ENCODE measurements around the gene CLEC4G. TPM values are rescaled to one million over a fixed set of nuclear protein-coding genes. Genes with fewer than 3 reads are reported as not detected.

CLEC4G gene
- total RNA-seq, 1 experiment from 2014 or later, result not detected

DNA sequence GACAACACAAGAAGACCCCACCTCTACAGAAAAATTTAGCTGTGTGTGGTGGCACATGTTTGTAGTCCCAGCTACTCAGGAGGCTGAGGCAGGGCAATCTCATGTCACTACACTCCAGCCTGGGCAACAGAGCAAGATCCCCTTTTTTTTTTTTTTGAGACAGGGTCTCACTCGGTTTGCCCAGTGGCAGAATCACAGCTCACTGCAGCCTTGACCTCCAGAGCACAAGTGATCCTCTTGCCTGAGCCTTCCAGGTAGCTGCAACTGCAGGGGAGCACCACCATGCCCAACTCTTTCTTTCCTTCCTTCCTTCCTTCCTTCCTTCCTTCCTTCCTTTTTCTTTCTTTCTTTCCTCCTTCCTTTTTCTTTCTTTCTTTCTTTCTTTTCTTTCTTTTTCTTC, 4.2 kb upstream of the CLEC4G start:
- Histone ChIP-seq H3K4me1 (ENCODE audit: insufficient read depth, low read length) (no peaks in the 10 kb centered on the region), H3K36me3 (ENCODE audit: low read depth, low read length) (no peaks in the 10 kb centered on the region), H3K9me2 (replicated peaks; ENCODE audit: low read length) (no peaks in the 10 kb centered on the region), H3K27ac (ENCODE audit: low read length) (no peak overlapping the region), H3K9me3 (ENCODE audit: low read length) (no peaks in the 10 kb centered on the region), H3K9ac (ENCODE audit: low read length) (no peak overlapping the region), H3K79me2 (ENCODE audit: low read length) (no peaks in the 10 kb centered on the region), H3K27me3 (ENCODE audit: low read length) (peaks cover 45% of the 10 kb centered on the region), H2AFZ (ENCODE audit: low read length) (no peak overlapping the region), H4K20me1 (ENCODE audit: low read length) (no peaks in the 10 kb centered on the region), H3K4me3 (ENCODE audit: low read length) (no peak overlapping the region), H3F3A (ENCODE audit: low read length, unreplicated experiment) (no peaks in the 10 kb centered on the region), H3K4me2 (ENCODE audit: low read length) (no peak overlapping the region)
- TF ChIP-seq EZH2phosphoT487 (IDR thresholded peaks at IDR 0.05; ENCODE audit: borderline replicate concordance, low read length) (no peak), EZH2 (IDR thresholded peaks at IDR 0.05; ENCODE audit: low read length, unreplicated experiment) (no peak)
- TF ChIP-seq, protein P1, sequence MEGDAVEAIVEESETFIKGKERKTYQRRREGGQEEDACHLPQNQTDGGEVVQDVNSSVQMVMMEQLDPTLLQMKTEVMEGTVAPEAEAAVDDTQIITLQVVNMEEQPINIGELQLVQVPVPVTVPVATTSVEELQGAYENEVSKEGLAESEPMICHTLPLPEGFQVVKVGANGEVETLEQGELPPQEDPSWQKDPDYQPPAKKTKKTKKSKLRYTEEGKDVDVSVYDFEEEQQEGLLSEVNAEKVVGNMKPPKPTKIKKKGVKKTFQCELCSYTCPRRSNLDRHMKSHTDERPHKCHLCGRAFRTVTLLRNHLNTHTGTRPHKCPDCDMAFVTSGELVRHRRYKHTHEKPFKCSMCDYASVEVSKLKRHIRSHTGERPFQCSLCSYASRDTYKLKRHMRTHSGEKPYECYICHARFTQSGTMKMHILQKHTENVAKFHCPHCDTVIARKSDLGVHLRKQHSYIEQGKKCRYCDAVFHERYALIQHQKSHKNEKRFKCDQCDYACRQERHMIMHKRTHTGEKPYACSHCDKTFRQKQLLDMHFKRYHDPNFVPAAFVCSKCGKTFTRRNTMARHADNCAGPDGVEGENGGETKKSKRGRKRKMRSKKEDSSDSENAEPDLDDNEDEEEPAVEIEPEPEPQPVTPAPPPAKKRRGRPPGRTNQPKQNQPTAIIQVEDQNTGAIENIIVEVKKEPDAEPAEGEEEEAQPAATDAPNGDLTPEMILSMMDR (conservative IDR thresholded peaks at IDR 0.05; ENCODE audit: low read depth, low read length), result no peak
- ATAC-seq (no peak), DNase-seq (no peak)
- intact Hi-C loops (cut with micrococcal nuclease), result no loop called here
- BruUV-seq (replicated peaks), result no TSS peak
- CTCF ChIA-PET, result no interaction called here
- POLR2A ChIA-PET (ENCODE audit: unreplicated experiment), result no interaction called here

- H3K79me2 ChIP-seq (ENCODE audit: low read length), result no peaks in the 10 kb centered on the region
- ATAC-seq, result no peak
- ChIA-PET CTCF (no interaction called here), POLR2A (ENCODE audit: unreplicated experiment) (no interaction called here)
- no peak overlapping the region for H3K4me2 ChIP-seq (ENCODE audit: low read length)
- no peaks in the 10 kb centered on the region for H3K9me3 ChIP-seq (ENCODE audit: low read length)
- no peaks in the 10 kb centered on the region for H3K36me3 ChIP-seq (ENCODE audit: low read depth, low read length)
- no peak overlapping the region for H3K27ac ChIP-seq (ENCODE audit: low read length)
- no peaks in the 10 kb centered on the region for H3F3A ChIP-seq (ENCODE audit: low read length, unreplicated experiment)
- no TSS peak for BruUV-seq (replicated peaks)
- no peak for TF ChIP-seq EZH2phosphoT487 (IDR thresholded peaks at IDR 0.05; ENCODE audit: borderline replicate concordance, low read length)
- H3K27me3 ChIP-seq (ENCODE audit: low read length), result peaks cover 46% of the 10 kb centered on the region
- DNase-seq, result no peak
- no peak overlapping the region for H2AFZ ChIP-seq (ENCODE audit: low read length)
- no peaks in the 10 kb centered on the region for H3K4me1 ChIP-seq (ENCODE audit: insufficient read depth, low read length)
- no peak overlapping the region for H3K9ac ChIP-seq (ENCODE audit: low read length)
- H3K9me2 ChIP-seq (replicated peaks; ENCODE audit: low read length), result no peaks in the 10 kb centered on the region
- H3K4me3 ChIP-seq (ENCODE audit: low read length), result no peak overlapping the region
- intact Hi-C loops (cut with micrococcal nuclease), result no loop called here
- H4K20me1 ChIP-seq (ENCODE audit: low read length), result no peaks in the 10 kb centered on the region
These were observed 2.6 kb upstream of the CLEC4G start for GRCh38 chr19:7734220-7735203.

DNA sequence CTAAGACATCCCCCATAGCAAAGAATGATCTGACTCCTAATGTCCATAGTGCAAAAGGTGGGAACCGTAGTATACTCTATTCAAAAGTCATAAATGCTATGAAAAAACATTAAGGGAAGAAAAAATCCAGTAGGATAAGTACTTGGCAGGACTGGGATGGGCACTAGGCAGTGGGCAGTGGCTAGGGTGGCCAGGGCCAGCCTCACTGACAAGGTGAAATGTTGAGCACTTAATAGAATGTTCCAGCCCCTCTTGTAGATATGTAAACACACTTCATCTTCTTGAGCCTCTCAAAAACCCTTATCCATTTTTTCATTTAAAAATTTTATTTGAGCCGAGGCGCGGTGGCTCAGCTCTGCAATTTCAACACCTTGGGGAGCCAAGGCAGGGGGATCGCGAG, 1.5 kb upstream of the CLEC4G start:
- H3K27ac ChIP-seq (ENCODE audit: low read length), result no peak overlapping the region
- H3K9ac ChIP-seq (ENCODE audit: low read length), result no peak overlapping the region
- no peaks in the 10 kb centered on the region for H3F3A ChIP-seq (ENCODE audit: low read length, unreplicated experiment)
- ATAC-seq, result no peak
- H4K20me1 ChIP-seq (ENCODE audit: low read length), result no peaks in the 10 kb centered on the region
- no peaks in the 10 kb centered on the region for H3K9me2 ChIP-seq (replicated peaks; ENCODE audit: low read length)
- H3K4me3 ChIP-seq (ENCODE audit: low read length), result no peak overlapping the region
- ChIA-PET CTCF (no interaction called here), POLR2A (ENCODE audit: unreplicated experiment) (no interaction called here)
- DNase-seq, result no peak
- intact Hi-C loops (cut with micrococcal nuclease), result no loop called here
- H3K27me3 ChIP-seq (ENCODE audit: low read length), result peaks cover 53% of the 10 kb centered on the region
- no peak overlapping the region for H2AFZ ChIP-seq (ENCODE audit: low read length)
- TF ChIP-seq EZH2 (IDR thresholded peaks at IDR 0.05; ENCODE audit: low read length, unreplicated experiment) (no peak), EZH2phosphoT487 (IDR thresholded peaks at IDR 0.05; ENCODE audit: borderline replicate concordance, low read length) (no peak)
- TF ChIP-seq, protein P1 (conservative IDR thresholded peaks at IDR 0.05; ENCODE audit: low read depth, low read length), result no peak
- no peak overlapping the region for H3K4me2 ChIP-seq (ENCODE audit: low read length)
- no TSS peak for BruUV-seq (replicated peaks)
- H3K4me1 ChIP-seq (ENCODE audit: insufficient read depth, low read length), result no peaks in the 10 kb centered on the region
- H3K9me3 ChIP-seq (ENCODE audit: low read length), result no peaks in the 10 kb centered on the region
- H3K36me3 ChIP-seq (ENCODE audit: low read depth, low read length), result no peaks in the 10 kb centered on the region
- H3K79me2 ChIP-seq (ENCODE audit: low read length), result no peaks in the 10 kb centered on the region

Data from PC-3 (cell line).